ENCODE results near the gene PRORP.
A peak's percentile ranks its signal among the peaks of the same experiment; 100 is the strongest.
"Not testable (repeated sequence)": the region's sequence is repeated elsewhere in the genome, so short reads cannot be mapped to it uniquely, and the experiment has no call there.

The PRORP gene

DNA sequence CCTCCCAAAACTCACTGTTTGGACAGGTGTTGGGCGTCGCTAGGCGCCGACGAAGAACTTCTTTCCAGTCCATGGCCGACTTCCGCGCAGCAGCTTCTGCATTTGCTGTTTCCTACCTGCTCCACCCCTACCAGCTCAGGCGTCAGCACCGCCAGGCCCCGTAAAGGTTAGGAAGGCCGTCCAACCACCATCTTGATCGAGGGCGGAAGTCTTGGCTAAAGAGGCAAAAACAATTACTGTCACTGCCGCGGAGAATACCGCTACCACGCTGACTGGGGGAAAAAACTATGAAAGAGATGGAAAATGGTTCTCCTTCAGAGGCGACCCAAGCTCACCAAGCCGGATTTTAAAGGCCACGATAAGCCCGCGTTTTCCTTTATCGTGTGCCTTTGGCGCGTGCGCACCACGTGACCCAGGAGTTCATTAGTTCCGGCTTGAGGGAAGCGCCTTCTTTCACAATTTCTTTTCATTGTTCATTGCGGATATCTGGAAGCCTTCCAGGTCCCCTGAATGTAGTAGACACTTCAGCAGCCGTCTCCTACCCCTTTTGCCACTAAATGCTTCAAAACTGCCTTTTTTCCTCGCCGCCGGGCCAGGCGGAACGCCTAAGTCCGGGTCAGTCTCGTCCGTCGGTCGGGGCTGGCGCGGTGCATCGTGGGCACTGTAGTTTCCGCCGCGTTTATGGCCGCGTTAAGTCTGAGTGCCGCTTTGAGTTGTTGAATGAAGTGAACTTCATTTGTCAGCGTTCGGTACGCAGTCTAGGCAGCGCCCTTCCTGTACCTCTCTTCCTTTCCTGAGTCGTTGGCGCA, at the start of gene PRORP, which contains the start of gene PPP2R3C:
Gene PRORP (plus strand): TSS at position 666 of the 809 bp plus-strand sequence. CDS start 694 bp downstream, outside the sequence.
Gene PPP2R3C (minus strand): TSS at position 104 of the 809 bp plus-strand sequence. CDS start 31 bp downstream, at position 73.
- Mint-ChIP-seq H3K4me1 (ENCODE audit: low read depth) (peaks cover 38% of the 10 kb centered on the region), H3K36me3 (ENCODE audit: low read depth) (peaks cover 33% of the 10 kb centered on the region), H3K27me3 (ENCODE audit: low read depth) (no peaks in the 10 kb centered on the region), H3K4me3 (peak within 1 kb of the TSS; percentile 91), H3K9me3 (no peaks in the 10 kb centered on the region), H3K27ac (peak within 1 kb of the TSS; percentile 100)
- DNase-seq (ENCODE audit: low spot score): peak; percentile 87

DNA sequence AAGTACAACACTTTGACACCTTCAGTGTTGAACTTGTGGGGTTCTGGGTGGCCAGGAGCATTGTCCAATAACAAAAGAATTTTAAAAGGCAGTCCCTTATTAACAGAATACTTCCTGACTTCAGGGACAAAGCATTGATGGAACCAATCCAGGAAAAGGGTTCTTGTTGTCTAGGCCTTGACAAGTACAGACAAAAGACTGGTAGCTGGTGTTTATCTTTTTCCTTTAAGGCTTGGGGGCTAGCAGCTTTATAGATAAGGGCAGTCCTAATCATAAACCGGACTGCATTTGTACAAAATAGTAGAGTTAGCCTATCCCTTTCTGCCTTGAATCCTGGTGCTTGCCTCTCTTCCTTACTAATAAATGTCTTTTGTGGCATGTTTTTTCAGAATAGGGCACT, 48.9 kb upstream of the PRORP start:
- Mint-ChIP-seq H3K4me1 (ENCODE audit: low read depth) (no peaks in the 10 kb centered on the region), H3K4me3 (no peak overlapping the region), H3K9me3 (no peaks in the 10 kb centered on the region), H3K36me3 (ENCODE audit: low read depth) (peaks cover 19% of the 10 kb centered on the region), H3K27me3 (ENCODE audit: low read depth) (no peaks in the 10 kb centered on the region), H3K27ac (no peak overlapping the region)
- no peak for DNase-seq (ENCODE audit: low spot score)

DNA sequence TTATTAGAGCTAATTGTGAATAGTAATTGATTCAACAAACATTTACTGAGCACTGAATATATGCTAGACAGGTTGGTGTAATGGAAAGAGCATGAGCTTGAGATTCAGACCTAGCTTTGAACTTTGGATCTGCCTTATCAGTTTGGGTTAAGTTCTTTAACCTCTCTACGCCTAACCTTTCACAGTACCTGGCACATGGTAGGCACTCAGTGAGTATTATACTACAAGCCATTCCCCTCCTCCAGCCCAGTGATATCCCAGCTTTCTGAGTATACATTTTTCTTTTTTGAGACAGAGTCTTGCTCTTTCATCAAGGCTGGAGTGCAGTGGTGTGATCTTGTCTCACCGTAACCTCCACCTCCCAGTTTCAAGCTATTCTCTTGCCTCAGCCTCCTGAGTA, 44.3 kb upstream of the PRORP start:
- Mint-ChIP-seq H3K27me3 (ENCODE audit: low read depth) (no peaks in the 10 kb centered on the region), H3K9me3 (no peaks in the 10 kb centered on the region), H3K27ac (no peak overlapping the region), H3K4me3 (no peak overlapping the region), H3K4me1 (ENCODE audit: low read depth) (no peaks in the 10 kb centered on the region), H3K36me3 (ENCODE audit: low read depth) (peaks cover 17% of the 10 kb centered on the region)
- DNase-seq (ENCODE audit: low spot score): no peak

DNA sequence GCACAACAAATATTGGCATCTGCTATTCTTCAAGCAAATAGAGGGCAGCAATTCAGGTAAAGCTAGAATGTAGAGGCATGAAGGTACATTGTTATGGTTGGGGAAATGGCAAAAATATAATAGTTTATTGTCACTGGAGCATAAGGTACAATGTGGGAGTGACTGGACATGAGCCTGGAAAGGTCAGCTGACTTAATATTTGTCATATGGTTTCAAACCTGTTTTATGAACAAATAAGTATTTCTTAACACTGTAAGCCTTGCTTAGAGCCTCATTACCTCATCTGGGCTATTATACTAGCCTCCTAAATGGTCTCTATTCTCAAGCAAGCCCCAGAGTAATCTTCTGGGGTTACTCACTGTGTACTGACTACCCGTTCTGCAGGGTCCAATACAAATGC, 42.6 kb upstream of the PRORP start:
- Mint-ChIP-seq H3K9me3 (no peaks in the 10 kb centered on the region), H3K4me1 (ENCODE audit: low read depth) (no peaks in the 10 kb centered on the region), H3K36me3 (ENCODE audit: low read depth) (peaks cover 20% of the 10 kb centered on the region), H3K27me3 (ENCODE audit: low read depth) (no peaks in the 10 kb centered on the region), H3K27ac (no peak overlapping the region), H3K4me3 (no peak overlapping the region)
- DNase-seq (ENCODE audit: low spot score): no peak

DNA sequence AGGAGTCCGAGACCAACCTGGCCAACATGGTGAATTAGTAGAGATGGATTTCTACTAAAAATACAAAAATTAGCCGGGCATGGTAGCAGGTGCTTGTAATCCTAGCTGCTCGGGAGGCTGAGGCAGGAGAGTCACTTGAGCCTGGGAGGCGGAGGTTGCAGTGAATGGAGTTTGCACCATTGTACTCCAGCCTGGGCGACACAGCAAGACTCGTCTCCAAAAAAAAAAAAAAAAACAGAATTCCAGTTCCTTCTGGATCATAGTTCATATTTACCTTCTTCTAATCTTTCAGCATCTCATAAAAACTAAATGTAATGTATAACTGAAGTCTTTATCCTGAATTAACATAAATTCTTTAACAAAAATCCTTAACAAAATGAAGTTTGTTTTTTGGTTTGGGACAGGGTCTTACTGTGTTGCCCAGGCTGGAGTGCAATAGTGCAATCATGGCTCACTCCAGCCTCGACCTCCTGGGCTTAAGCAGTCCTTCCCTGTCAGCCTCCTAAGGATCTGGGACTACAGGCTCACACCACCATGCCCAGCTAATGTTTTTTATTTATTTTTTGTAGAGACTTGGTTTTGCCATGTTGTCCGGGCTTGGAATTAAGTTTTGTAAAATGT, 38.7 kb upstream of the PRORP start:
- no peaks in the 10 kb centered on the region for H3K9me3 Mint-ChIP-seq

DNA sequence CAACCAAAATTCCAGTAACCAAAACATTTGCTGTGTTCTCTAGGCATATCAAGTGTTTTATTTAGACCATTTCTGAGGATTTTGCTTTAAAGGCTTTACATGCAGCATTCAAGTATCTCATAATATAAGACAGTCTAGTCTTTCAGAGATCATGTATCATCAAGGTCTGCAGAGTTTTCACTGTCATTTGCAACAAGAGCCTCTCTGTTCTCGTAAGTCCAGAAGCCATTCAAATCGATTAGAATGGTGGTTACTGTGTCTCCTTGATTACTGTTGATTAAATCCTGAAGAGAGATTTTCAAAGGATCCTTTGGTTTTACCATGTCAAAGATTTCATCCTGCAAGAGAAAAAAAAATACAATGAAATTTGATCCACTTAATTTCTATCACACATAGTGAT, 36.9 kb upstream of the PRORP start:
- no peak overlapping the region for H3K4me3 Mint-ChIP-seq
- peaks cover 31% of the 10 kb centered on the region for H3K36me3 Mint-ChIP-seq (ENCODE audit: low read depth)
- no peak for DNase-seq (ENCODE audit: low spot score)
- H3K27ac Mint-ChIP-seq: no peak overlapping the region
- H3K27me3 Mint-ChIP-seq (ENCODE audit: low read depth): no peaks in the 10 kb centered on the region
- H3K9me3 Mint-ChIP-seq: no peaks in the 10 kb centered on the region
- H3K4me1 Mint-ChIP-seq (ENCODE audit: low read depth): peaks cover 2% of the 10 kb centered on the region

More for the DNA sequence above, 38.7 kb upstream of the PRORP start:
- Mint-ChIP-seq H3K4me1 (ENCODE audit: low read depth) (peaks cover 2% of the 10 kb centered on the region), H3K27me3 (ENCODE audit: low read depth) (no peaks in the 10 kb centered on the region), H3K27ac (no peak overlapping the region), H3K4me3 (no peak overlapping the region), H3K36me3 (ENCODE audit: low read depth) (peaks cover 32% of the 10 kb centered on the region)
- DNase-seq (ENCODE audit: low spot score): no peak

DNA sequence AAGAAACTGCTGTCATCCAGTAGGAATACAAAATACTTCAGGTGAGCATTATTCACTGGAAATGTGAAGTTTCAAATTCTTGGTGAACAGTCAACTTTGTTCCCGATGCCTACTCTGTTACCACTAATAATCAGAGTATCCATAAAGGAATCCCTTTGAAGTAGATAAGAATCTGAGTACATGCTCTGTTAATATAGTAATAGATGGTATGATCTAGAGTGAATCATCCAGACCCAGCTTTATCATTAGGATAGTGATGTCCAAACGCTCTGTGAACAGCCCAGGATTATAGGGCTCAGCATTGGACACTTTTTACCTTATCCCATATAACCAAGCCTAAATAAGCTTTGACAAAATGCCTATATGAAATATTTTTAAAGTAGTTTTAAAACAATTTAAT, 33.8 kb upstream of the PRORP start:
- Mint-ChIP-seq H3K27ac (no peak overlapping the region), H3K9me3 (no peaks in the 10 kb centered on the region), H3K4me1 (ENCODE audit: low read depth) (peaks cover 2% of the 10 kb centered on the region), H3K36me3 (ENCODE audit: low read depth) (peaks cover 34% of the 10 kb centered on the region), H3K27me3 (ENCODE audit: low read depth) (no peaks in the 10 kb centered on the region), H3K4me3 (no peak overlapping the region)
- DNase-seq (ENCODE audit: low spot score): no peak

DNA sequence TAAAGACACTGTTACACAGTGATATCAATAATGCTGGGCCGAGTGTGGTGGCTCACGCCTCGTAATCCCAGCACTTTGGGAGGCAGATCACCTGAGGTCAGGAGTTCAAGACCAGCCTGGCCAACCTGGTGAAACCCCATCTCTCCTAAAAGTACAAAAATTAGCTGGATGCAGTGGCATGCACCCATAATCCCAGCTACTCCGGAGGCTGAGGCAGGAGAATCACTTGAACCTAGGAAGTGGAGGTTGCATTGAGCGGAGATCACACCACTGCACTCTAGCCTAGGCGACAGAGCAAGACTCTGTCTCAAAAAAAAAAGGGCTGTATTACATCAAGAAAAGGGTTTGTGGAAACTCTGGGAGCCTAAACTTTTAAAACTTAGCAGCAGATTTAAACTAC, 27.7 kb upstream of the PRORP start:
- H3K4me1 Mint-ChIP-seq (ENCODE audit: low read depth); DNase-seq (ENCODE audit: low spot score); H3K4me3 Mint-ChIP-seq; H3K9me3 Mint-ChIP-seq; H3K27me3 Mint-ChIP-seq (ENCODE audit: low read depth); H3K27ac Mint-ChIP-seq: not testable (repeated sequence)
- peaks cover 44% of the 10 kb centered on the region for H3K36me3 Mint-ChIP-seq (ENCODE audit: low read depth)

DNA sequence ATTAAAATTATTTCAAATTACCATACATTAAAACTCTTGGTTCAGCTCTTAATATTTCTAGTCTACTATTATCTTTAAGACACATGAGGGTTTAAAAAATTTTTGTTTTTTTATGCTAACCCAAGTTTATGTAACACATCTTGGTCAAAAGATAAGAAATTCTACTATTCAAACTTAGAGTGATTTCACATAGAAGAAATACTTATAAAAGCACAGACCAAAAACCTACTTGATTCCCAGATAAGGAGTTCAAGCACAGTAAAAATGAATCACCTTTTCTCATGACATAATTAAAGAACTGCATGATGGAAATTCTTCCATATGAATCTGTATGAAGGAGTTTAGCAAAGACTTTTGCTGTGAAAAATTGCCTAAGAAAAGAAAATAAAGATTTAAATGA, 14.5 kb upstream of the PRORP start:
- DNase-seq (ENCODE audit: low spot score): no peak
- H3K27ac Mint-ChIP-seq: peak overlapping the region; percentile 55
- no peaks in the 10 kb centered on the region for H3K9me3 Mint-ChIP-seq
- H3K4me3 Mint-ChIP-seq: no peak overlapping the region
- peaks cover 60% of the 10 kb centered on the region for H3K36me3 Mint-ChIP-seq (ENCODE audit: low read depth)
- no peaks in the 10 kb centered on the region for H3K27me3 Mint-ChIP-seq (ENCODE audit: low read depth)
- peaks cover 10% of the 10 kb centered on the region for H3K4me1 Mint-ChIP-seq (ENCODE audit: low read depth)

DNA sequence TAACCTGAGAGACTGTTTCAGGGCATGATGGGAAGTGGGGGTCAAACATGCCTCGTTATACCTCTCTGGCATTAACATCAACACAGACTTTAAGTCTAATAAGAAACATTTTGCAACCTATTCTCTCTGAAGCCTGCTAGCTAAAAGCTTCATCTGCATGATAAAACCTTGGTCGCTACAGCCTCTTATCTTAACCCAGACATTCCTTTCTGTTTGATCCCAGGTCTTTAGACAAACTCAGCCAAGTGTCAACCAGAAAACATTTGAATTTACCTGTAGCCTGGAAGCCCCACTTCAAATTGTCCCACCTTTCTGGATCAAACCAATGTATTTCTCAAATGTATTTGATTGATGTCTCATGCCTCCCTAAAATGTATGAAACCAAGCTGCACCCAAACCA, 9.7 kb upstream of the PRORP start:
- no peaks in the 10 kb centered on the region for H3K9me3 Mint-ChIP-seq
- no peak for DNase-seq (ENCODE audit: low spot score)
- no peak overlapping the region for H3K27ac Mint-ChIP-seq
- peaks cover 62% of the 10 kb centered on the region for H3K36me3 Mint-ChIP-seq (ENCODE audit: low read depth)
- H3K27me3 Mint-ChIP-seq (ENCODE audit: low read depth): no peaks in the 10 kb centered on the region
- H3K4me3 Mint-ChIP-seq: no peak overlapping the region
- peaks cover 12% of the 10 kb centered on the region for H3K4me1 Mint-ChIP-seq (ENCODE audit: low read depth)

DNA sequence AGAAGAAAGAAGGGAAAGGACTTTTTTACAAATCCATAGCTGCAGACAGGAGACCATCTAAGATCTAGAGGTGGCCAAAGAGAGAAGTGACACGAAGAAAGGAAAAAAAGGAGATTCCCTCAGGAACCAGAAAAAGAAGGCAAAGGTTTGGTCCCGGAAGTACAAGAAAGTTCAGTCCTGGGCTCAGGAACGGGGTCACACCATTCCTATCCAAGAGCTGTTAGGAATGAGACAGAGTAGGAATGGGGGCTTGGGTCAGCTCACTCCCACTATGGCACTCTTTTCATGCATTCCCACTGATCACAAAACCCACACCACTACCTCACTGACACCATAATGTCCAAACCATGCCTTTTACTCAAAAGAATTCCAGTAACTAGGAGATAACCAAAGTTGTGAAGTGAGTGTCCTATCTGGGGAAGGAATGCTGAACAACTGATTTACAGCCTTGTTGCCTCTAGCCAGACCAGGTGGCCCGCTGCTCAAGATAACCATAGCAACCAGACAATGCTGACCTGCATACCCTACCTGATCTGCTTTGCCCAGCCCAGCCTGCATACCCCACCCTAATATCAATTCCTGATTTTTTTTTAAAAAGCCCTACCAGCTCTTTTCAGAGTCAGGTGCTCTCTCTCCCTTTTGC, 8.9 kb upstream of the PRORP start:
- Mint-ChIP-seq H3K27me3 (ENCODE audit: low read depth) (no peaks in the 10 kb centered on the region), H3K36me3 (ENCODE audit: low read depth) (peaks cover 62% of the 10 kb centered on the region), H3K4me1 (ENCODE audit: low read depth) (peaks cover 10% of the 10 kb centered on the region), H3K9me3 (no peaks in the 10 kb centered on the region), H3K27ac (no peak overlapping the region), H3K4me3 (no peak overlapping the region)
- no peak for DNase-seq (ENCODE audit: low spot score)

DNA sequence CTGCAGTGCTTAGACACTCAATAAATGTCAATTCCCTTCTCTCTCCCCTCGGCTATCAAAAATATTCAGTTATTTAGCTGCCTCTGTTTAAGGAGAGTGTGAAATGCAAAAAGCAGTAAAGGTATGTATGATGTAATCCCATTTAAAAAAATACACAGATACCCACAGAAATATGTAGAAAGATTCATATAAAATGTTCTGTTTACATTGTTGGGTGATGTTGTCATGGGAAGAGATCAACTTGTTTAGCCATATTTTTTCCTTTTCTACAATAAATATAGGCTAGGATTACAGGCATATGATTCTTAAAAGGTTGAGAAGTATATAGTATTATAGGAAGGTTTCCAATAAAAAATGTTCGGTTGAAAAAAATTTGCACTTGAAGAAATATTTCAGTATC, 8.3 kb upstream of the PRORP start:
- no peak for DNase-seq (ENCODE audit: low spot score)

DNA sequence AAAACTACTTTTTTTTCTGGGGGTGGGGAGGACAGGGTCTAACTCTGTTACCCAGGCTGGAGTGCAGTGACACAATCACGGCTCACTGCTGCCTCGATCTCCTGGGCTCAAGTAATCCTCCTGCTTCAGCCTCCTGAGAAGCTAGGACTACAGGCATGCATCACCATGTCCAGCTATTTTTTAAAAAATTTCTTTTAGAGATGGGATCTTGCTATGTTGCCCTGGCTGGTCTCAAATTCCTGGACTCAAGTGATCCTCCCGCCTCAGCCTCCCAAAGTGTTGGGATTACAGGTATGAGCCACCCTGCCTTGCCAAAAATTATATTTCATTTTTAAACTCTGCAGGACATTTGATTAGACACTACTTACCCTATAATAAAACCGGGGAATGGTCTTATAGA, 6.1 kb upstream of the PRORP start:
- Mint-ChIP-seq H3K36me3 (ENCODE audit: low read depth) (peaks cover 56% of the 10 kb centered on the region), H3K4me1 (ENCODE audit: low read depth) (peaks cover 18% of the 10 kb centered on the region), H3K4me3 (no peak overlapping the region), H3K27me3 (ENCODE audit: low read depth) (no peaks in the 10 kb centered on the region), H3K27ac (no peak overlapping the region), H3K9me3 (no peaks in the 10 kb centered on the region)
- DNase-seq (ENCODE audit: low spot score): no peak

More for the DNA sequence above, 8.3 kb upstream of the PRORP start:
- Mint-ChIP-seq H3K36me3 (ENCODE audit: low read depth) (peaks cover 62% of the 10 kb centered on the region), H3K9me3 (no peaks in the 10 kb centered on the region), H3K4me3 (no peak overlapping the region), H3K4me1 (ENCODE audit: low read depth) (peaks cover 10% of the 10 kb centered on the region), H3K27me3 (ENCODE audit: low read depth) (no peaks in the 10 kb centered on the region), H3K27ac (no peak overlapping the region)

DNA sequence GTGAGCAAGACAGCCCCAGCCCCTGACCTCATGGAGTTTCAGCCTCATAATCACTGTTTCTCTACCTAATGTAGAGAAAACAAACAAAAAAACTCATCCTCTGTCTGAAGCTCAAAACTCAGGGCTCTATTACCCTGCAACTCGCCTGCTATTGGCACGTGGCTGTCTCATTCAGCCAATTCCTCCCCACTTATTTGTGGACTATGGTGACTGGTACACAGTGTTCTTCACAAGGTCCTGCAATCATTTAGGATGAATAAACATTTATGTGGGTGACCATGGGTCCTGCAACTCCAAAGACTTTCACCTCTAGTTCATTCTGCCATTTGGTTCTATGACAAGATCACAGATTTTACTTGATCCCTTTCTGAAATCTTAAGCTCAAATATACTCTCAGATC, 5.2 kb upstream of the PRORP start:
- H3K27me3 Mint-ChIP-seq (ENCODE audit: low read depth): no peaks in the 10 kb centered on the region
- no peak overlapping the region for H3K27ac Mint-ChIP-seq
- H3K4me1 Mint-ChIP-seq (ENCODE audit: low read depth): peaks cover 18% of the 10 kb centered on the region
- H3K9me3 Mint-ChIP-seq: no peaks in the 10 kb centered on the region
- DNase-seq (ENCODE audit: low spot score): no peak
- peaks cover 50% of the 10 kb centered on the region for H3K36me3 Mint-ChIP-seq (ENCODE audit: low read depth)
- H3K4me3 Mint-ChIP-seq: no peak overlapping the region
